Activated CD8-positive, alpha-beta memory T cell treated with anti-CD3 and anti-CD28 coated beads, Interleukin-2, amount 50 U/mL, for 1 hour (primary cell): ENCODE data around the gene LIPA.
"Not testable (repeated sequence)": the region's sequence is repeated elsewhere in the genome, so short reads cannot be mapped to it uniquely, and the experiment has no call there.

Experiments used
- DNase-seq: peaks from one replicate; pipeline ENCODE4 v3.0.0-alpha.2; 2020; ENCODE audit errors: extremely low read depth

LIPA gene

GRCh38 chr10:89207801-89208551 lies 43.6 kb downstream of the LIPA start:
- no peak for DNase-seq

GRCh38 chr10:89207181-89207800 lies 44.3 kb downstream of the LIPA start, which contains the start of gene CH25H:
Gene CH25H, minus strand, starts transcription at chr10:89207317. Its CDS starts 25 bp downstream, at chr10:89207292.
- no peak for DNase-seq

DNA sequence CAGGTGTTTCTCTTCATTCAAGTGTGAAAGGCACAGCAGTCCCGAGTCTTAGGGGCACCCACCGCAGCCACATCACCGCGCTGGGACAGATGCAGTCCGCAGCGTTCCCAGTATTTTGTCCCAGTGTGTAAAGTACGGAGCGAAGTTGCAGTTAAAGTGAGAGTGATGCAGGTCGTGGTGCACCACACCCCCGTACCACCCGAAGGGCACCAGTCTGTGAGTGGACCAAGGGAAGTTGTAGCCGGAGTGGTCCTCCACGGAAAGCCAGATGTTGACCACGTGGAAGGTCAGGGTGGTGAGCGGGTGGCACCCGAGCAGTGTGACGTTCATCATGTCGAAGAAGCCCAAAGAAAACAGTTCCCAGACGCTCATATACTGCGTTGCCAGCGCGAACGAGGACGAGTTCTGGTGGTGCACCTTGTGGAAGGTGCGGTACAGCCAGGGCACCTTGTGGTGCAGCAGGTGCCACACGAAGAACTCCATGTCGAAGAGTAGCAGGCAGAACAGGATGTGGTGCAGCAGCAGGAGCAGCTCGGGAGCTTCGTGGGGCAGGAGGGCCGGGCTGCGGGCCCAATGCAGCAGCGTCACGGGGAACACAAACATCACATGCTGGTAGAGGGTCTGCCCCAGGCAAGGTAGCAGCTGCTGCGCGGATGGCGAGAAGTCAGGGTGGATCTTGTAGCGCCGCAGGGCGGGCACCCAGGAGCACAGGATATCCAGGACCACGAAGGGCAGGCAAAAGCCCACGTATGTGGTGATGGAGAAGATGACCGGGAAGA lies 45.0 kb downstream of the LIPA start:
- DNase-seq: no peak

DNA sequence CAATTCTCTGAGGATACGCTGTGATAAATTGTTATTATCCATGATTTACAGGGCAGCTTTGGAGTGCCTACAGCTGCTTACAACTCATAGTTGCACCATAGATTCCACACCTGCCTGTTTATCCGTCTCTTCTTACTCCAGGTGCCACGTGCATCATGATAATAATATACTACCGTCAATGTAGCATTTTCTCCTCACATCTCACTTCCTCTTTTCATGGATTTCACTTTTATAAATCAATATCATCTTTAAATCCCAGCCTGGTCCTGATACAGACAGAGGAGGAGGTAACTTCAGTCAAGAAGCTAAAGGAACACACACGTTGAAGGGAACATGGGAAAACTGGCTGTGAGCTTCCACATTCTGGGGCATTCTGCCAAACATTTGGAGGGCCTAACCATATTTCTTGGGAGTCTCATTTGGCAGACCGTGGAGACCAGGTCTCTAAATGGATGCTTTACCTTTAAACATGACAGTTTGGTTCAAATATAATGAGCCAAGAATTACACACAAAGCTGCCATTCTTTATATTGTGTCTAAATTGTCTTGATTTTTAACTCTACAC lies 46.9 kb downstream of the LIPA start:
- no peak for DNase-seq

DNA sequence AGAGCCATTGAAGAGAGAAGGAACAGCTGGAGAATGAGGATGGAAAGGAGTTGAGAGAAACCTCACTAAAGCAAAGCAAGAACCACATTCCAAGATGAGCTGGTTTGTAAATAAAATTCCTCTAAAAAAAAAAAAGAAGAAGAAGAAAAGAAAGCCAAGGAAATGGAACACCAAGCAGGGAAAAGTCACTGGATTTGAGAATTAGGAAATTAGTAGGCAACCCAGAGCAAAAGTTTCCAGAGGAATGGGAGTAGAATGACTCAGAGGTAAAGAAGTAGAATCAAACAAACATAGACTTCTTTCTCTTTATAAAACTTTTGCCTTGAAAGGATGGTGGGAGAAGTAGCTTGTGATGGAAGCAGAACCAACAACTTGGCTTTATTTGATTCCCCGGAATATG lies 48.3 kb downstream of the LIPA start:
- no peak for DNase-seq

- no peak for DNase-seq
Measured at GRCh38 chr10:89202033-89202425, 49.5 kb downstream of the LIPA start.

DNA sequence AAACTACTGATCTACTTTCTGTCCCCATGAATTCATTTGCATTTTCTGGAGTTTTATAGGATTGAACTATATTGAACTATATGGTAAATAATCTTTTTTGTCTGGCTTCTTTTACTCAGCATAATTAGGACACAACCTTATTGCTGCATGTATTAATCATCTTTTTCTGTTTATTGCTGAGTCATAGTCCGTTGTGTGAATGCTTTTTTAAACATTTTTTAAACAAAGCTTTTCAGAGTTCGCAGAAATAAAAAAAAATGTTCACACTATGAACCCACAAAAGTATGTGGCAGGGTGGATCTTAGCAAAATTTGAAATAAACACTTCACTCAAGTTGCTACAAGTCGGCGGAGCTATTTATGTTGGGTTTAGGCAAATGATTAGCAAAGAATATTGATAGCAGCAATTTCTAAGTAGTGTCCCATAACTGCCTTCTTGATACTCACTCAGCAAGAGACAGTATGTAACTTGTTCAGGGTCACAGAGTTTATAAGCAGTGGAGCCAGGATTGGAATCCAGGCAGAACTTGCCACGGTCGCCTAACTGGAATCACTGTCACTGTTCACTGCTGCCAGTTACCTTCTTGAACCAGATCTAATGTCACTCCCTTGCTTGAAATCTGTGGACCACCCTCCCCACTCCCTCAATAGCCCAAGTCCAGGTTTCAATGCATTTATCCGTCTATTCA lies 50.1 kb downstream of the LIPA start:
- no peak for DNase-seq

- DNase-seq: no peak
Measured at GRCh38 chr10:89197473-89197872, 54.1 kb downstream of the LIPA start.

GRCh38 chr10:89191301-89191700 lies 60.3 kb downstream of the LIPA start:
- DNase-seq: not testable (repeated sequence)

DNA sequence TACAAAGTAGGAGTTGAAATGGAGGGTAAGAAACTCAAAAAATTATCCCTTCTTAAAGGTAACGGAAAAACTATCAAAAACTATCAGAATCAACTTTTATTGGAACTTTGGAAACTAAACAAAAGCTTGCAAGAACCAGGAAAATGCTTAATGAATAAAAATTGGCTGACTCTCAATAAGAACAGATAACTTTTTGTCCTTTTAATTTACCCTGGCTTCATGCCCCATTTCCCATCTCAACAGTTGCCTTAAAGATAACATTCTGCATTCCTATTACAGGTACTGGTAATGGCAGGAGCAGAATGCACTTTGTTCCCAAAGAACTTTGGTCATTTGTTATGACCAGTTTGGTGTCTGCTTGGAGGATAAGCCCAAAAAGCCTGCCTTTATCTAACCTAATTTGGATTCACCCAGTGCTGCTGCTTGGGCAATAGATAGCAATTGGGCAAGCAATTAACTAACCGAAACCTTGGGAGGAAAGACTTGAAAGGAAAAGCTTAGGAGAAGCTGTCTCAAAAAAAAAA lies 62.3 kb downstream of the LIPA start:
- no peak for DNase-seq

DNA sequence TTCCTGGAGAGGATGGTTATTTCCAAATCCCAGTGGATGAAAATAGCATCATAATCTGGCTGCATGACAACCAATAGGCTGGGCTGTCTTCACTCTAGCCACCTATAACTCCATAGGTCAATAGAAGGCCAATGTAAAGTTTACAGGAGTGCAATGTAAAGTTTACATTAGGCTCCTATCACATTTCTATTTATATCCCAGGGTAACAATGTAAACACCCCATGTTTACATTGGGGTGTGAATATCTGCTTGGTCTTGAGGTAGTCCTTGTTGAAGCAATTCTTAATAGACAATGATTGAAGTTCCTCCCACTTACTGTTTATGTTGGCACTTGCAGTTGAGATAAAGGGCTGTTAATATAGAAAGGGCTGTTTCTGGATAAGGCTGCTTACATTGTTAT lies 65.9 kb downstream of the LIPA start:
- no peak for DNase-seq

- DNase-seq: no peak
Measured at GRCh38 chr10:89184638-89185037, 66.9 kb downstream of the LIPA start.

GRCh38 chr10:89183571-89183970 lies 68.0 kb downstream of the LIPA start:
- DNase-seq: no peak

GRCh38 chr10:89182894-89183293 lies 68.7 kb downstream of the LIPA start:
- no peak for DNase-seq

DNA sequence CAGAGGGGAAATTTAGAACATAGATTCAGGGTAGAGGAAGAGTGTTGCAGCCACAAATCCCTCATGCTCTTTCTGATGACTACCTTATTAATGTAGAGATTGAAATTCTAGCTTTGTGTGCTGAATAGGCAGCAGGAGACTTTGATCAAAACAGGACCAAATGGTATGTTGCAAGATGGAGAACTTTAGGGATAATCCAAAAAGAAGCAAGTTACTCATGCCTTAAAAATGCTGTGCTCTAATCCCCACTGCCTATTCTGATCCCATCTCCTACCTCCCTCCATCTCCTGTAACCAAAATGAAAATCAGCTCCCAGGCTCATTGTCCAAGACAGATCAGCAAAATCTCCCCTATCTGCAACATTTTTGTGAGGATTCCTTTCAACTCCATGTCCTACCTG lies 75.8 kb downstream of the LIPA start:
- DNase-seq: no peak

DNA sequence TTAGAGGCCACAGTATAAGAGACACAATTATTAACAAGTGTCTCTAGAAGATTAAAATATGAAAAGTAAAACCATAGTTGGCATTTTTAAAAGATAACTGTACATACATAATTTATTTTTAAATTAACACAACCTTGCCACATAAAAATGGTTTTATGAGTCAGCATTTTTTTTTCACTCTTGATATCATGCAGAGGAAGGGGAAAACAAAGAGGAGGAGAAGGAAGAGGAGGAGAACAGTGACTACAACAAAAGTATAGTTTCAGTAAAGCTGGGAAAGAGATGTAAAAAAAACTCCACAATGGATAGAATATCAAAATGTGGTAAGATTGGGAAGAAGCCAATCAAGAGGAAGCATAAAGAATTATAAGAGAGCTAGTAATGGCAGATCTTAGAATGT lies 78.5 kb downstream of the LIPA start:
- no peak for DNase-seq

GRCh38 chr10:89171996-89172395 lies 79.6 kb downstream of the LIPA start:
- DNase-seq: no peak

- no peak for DNase-seq
Measured at GRCh38 chr10:89171263-89171872, 80.2 kb downstream of the LIPA start.

DNA sequence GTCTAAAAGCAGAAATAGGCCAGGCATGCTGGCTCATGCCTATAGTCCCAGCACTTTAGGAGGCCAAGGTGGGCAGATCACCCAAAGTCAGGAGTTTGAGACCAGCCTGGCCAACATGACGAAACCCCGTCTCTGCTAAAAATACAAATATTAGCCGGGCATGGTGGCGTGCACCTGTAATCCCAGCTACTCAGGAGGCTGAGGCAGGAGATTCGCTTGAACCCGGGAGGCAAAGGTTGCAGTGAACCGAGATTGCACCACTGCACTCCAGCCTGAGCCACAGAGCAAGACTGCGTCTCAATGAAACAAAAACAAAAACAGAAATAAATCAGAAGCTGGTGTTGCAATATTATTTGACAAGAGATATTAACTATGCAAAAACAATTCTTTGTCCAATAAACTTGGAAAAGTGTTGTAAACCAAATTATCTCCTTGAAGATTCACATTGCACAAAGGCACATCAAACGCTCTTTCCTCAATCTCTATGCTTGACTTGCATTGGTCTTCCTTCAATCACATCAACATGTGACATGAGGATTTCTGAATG lies 83.1 kb downstream of the LIPA start:
- not testable (repeated sequence) for DNase-seq

- DNase-seq: no peak
Measured at GRCh38 chr10:89167915-89168314, 83.7 kb downstream of the LIPA start.

DNA sequence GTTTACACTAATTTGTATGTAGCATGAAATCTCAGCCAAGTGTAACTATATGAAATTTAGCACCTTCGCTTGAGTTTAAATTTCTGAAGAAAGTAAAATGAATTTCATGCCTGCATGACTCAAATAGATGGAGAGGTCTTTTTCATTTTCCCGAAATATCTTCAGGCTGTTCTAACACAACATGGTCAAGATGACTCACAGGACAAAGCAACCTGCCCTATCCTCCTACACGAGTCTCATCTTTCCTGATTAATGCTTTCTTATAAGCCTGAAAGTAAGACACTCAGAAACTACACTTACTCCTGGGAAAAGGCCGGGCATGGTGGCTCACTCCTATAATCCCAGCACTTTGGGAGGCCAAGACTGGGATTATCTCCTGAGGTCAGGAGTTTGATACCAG lies 85.7 kb downstream of the LIPA start:
- DNase-seq: no peak
